OCI-LY1 (cell line): ENCODE results near the gene TNFAIP8.

Experiments used
- H2AFZ ChIP-seq: fragments of 200-600 bp; sonication (generic), shearing (Covaris generic); 2 replicates; pipeline ENCODE4 v1.6.0; 2014; ENCODE audit warnings: antibody characterized with exemption, mild to moderate bottlenecking, low read length
- H3F3A ChIP-seq: fragments of 200-600 bp; sonication (generic), shearing (Covaris generic); 2 replicates; pipeline ENCODE4 v1.6.0; 2014; ENCODE audit warnings: mild to moderate bottlenecking, antibody characterized with exemption, low read length, moderate library complexity; ENCODE audit not compliant: insufficient read depth
- H3K27ac ChIP-seq: fragments of 200-600 bp; sonication (generic); 2 replicates; pipeline ENCODE4 v1.5.1; 2014; ENCODE audit warnings: low read length, mixed run types, mild to moderate bottlenecking, low read depth; ENCODE audit not compliant: poor library complexity, severe bottlenecking
- H3K27me3 ChIP-seq: fragments of 200-600 bp; sonication (generic); 2 replicates; pipeline ENCODE4 v1.6.0; 2014; ENCODE audit warnings: antibody characterized with exemption, mild to moderate bottlenecking, low read length, moderate library complexity; ENCODE audit not compliant: insufficient read depth
- H3K36me3 ChIP-seq: fragments of 200-600 bp; sonication (generic); 2 replicates; pipeline ENCODE4 v1.6.1; 2014; ENCODE audit warnings: mild to moderate bottlenecking, antibody characterized with exemption, low read length, moderate library complexity, mixed read lengths; ENCODE audit not compliant: insufficient read depth
- H3K4me1 ChIP-seq: fragments of 200-600 bp; sonication (generic); 2 replicates; pipeline ENCODE4 v1.5.1; 2014; ENCODE audit warnings: mild to moderate bottlenecking, low read length, moderate library complexity; ENCODE audit not compliant: insufficient read depth, severe bottlenecking
- H3K4me2 ChIP-seq: fragments of 200-600 bp; sonication (generic), shearing (Covaris generic); 2 replicates; pipeline ENCODE4 v1.6.1; 2014; ENCODE audit warnings: low read length
- H3K4me3 ChIP-seq: fragments of 200-600 bp; sonication (generic); 2 replicates; pipeline ENCODE4 v1.5.1; 2014; ENCODE audit warnings: low read length, low read depth, mild to moderate bottlenecking, mixed read lengths; ENCODE audit not compliant: poor library complexity, severe bottlenecking
- H3K79me2 ChIP-seq: fragments of 200-600 bp; shearing (Covaris generic); 2 replicates; pipeline ENCODE4 v1.6.1; 2016; ENCODE audit warnings: mixed run types, low read length, mixed read lengths; ENCODE audit not compliant: insufficient read depth
- H3K9ac ChIP-seq: fragments of 200-600 bp; sonication (generic), shearing (Covaris generic); 2 replicates; pipeline ENCODE4 v1.6.1; 2014; ENCODE audit warnings: mild to moderate bottlenecking, low read length, mixed read lengths
- H3K9me2 ChIP-seq: fragments of 200-600 bp; sonication (generic), shearing (Covaris generic); 2 replicates; pipeline ENCODE4 v1.6.1; 2014; ENCODE audit warnings: low read depth, mild to moderate bottlenecking, low read length, mixed read lengths
- H3K9me3 ChIP-seq: fragments of 200-600 bp; shearing (Covaris generic); 2 replicates; pipeline ENCODE4 v1.6.1; 2014; ENCODE audit warnings: low read length, mixed read lengths
- H4K20me1 ChIP-seq: fragments of 200-600 bp; sonication (generic), shearing (Covaris generic); 2 replicates; pipeline ENCODE4 v1.6.0; 2016; ENCODE audit warnings: mild to moderate bottlenecking, low read length; ENCODE audit not compliant: insufficient read depth
- EZH2 ChIP-seq: fragments of 200-600 bp; sonication (generic), shearing (Covaris generic); IDR thresholded peaks from 2 replicates; pipeline ENCODE4 v1.8.0; 2017; ENCODE audit warnings: borderline replicate concordance, mixed run types, mild to moderate bottlenecking, antibody characterized with exemption, low read length, moderate library complexity, mixed read lengths
- TF ChIP-seq, protein P1 (sequence below): fragments of 200-600 bp; sonication (generic), shearing (Covaris generic); IDR thresholded peaks from 2 replicates; pipeline ENCODE4 v1.5.1; 2017; ENCODE audit warnings: mild to moderate bottlenecking, antibody characterized with exemption, low read length, moderate library complexity, mixed read lengths

Gene TNFAIP8

DNA sequence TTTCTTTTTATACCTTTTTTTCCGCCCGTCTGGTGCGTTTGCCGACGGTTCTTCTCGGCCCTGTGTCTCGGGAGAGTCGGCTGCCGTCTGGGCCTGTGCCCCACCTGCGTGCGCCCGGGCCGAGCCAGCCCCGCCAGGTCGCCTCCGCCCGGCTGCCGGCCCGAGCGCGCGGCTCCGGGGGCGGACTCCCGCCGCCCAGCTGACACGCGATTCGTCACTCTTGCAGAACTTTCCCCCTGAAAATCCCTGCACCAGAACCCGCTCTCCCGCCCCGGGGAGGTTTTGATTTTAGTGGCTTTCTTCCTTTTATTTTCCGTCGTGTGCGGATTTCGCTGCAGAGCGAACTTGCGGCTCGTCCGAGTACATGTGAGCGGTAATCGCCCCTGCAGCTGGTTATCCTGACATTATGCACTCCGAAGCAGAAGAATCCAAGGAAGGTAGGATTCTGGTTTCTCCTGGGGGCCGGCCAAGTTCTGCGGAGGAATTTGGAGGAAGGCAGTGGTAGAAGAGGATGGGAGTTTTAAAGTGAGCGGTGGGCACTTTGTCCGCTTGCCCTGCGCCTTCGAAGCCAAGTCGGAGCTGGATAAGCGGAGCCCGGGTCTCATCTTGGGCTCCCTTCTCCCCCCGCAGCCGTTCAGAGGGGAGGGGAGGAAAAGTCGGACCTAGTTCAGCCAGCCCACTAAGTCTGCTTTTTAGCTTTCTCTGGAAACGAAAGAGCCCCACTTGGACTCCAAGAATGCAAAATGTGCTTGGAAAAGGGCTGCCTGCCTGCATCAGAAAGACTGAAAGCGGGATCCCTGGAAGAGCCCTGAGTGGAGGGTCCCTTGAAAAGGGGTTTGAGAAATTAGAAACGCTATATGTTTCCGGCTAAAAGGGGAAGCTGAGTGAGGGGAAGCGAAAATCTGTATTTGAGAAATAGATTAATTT is at the start of gene TNFAIP8:
TNFAIP8 (plus strand) TSS at position 335 of the 927 bp plus-strand sequence; CDS start at position 407, 72 bp downstream.
- H3K79me2 ChIP-seq: peaks cover 82% of the 10 kb centered on the region
- H3K4me1 ChIP-seq: peaks cover 95% of the 10 kb centered on the region
- H3K4me2 ChIP-seq: peak within 1 kb of the TSS; percentile 90
- no peak within 1 kb of the TSS for H2AFZ ChIP-seq
- 0 out of 2 replicates have a peak, but pooled peaks cover 6% of the 10 kb centered on the region for H3F3A ChIP-seq
- peak within 1 kb of the TSS; percentile 97 for H3K27ac ChIP-seq
- TF ChIP-seq, protein P1, sequence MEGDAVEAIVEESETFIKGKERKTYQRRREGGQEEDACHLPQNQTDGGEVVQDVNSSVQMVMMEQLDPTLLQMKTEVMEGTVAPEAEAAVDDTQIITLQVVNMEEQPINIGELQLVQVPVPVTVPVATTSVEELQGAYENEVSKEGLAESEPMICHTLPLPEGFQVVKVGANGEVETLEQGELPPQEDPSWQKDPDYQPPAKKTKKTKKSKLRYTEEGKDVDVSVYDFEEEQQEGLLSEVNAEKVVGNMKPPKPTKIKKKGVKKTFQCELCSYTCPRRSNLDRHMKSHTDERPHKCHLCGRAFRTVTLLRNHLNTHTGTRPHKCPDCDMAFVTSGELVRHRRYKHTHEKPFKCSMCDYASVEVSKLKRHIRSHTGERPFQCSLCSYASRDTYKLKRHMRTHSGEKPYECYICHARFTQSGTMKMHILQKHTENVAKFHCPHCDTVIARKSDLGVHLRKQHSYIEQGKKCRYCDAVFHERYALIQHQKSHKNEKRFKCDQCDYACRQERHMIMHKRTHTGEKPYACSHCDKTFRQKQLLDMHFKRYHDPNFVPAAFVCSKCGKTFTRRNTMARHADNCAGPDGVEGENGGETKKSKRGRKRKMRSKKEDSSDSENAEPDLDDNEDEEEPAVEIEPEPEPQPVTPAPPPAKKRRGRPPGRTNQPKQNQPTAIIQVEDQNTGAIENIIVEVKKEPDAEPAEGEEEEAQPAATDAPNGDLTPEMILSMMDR: no peak
- no peak for TF ChIP-seq EZH2
- H3K9me3 ChIP-seq: no peaks in the 10 kb centered on the region
- H3K4me3 ChIP-seq: peak within 1 kb of the TSS; percentile 80
- no peaks in the 10 kb centered on the region for H3K27me3 ChIP-seq
- no peaks in the 10 kb centered on the region for H4K20me1 ChIP-seq
- H3K9me2 ChIP-seq: no peaks in the 10 kb centered on the region
- H3K9ac ChIP-seq: peak within 1 kb of the TSS; percentile 87
- peaks cover 3% of the 10 kb centered on the region; the same call in 1 of the 2 replicates for H3K36me3 ChIP-seq

DNA sequence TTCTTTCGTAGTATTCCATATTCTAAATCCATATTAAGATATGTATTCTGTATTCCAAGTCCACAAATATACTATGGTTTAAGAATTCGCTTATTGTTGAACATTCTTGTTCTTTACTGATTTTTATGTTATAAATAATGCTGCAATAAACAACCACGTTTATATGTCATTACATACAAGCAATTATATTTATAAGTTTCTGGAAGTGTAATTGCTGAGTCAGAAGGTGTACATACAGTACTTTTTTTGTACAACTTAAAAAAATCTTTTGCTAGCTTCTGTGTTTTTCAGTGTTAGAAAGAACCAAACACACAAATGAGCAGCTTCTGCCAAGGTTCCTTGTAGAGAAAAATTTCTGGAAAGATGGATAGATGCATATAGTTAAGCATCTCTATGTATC is 48.6 kb upstream of the TNFAIP8 start:
- H3K4me1 ChIP-seq: peaks cover 100% of the 10 kb centered on the region
- peak overlapping the region; percentile 54 for H3K4me2 ChIP-seq
- H3K79me2 ChIP-seq: peaks cover 72% of the 10 kb centered on the region

DNA sequence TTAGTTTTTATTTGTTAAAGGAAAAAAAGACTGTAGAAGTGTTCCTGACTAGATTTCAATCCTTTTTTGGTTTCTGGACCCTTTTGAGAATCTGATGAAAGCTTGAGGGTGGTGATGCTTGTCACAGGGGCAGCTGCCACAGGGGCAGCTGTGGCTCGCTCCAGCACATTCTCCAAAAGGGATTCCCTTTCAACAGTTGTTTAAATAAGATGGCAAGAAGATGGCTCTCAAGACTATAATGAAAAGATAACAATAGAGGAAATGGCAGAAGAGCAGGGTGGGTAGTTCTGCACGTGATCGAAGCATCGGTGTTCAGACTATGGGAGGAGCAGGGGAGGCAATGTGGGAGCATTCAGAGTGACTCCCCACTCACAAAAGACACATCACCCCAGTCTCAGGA is 46.5 kb upstream of the TNFAIP8 start:
- Histone ChIP-seq H3K36me3 (peaks cover 17% of the 10 kb centered on the region), H3K4me3 (peak overlapping the region; percentile 29), H3K4me2 (peak overlapping the region; percentile 54), H4K20me1 (no peaks in the 10 kb centered on the region), H3K9me2 (no peaks in the 10 kb centered on the region), H2AFZ (no peak overlapping the region), H3K27me3 (no peaks in the 10 kb centered on the region), H3K4me1 (peaks cover 100% of the 10 kb centered on the region), H3K9me3 (no peaks in the 10 kb centered on the region), H3K9ac (peak overlapping the region; percentile 43), H3K27ac (peak overlapping the region; percentile 95), H3F3A (peaks cover 18% of the 10 kb centered on the region), H3K79me2 (peaks cover 61% of the 10 kb centered on the region)
- no peak for TF ChIP-seq EZH2
- TF ChIP-seq, protein P1: no peak

More for the DNA sequence above, 48.6 kb upstream of the TNFAIP8 start:
- Histone ChIP-seq H3K36me3 (peaks cover 18% of the 10 kb centered on the region), H3K9me3 (no peaks in the 10 kb centered on the region), H3K27me3 (no peaks in the 10 kb centered on the region), H2AFZ (no peak overlapping the region), H3K27ac (peak overlapping the region; percentile 95), H3K9ac (peak overlapping the region; percentile 20; the same call in 1 of the 2 replicates), H3K4me3 (no peak overlapping the region), H3K9me2 (no peaks in the 10 kb centered on the region), H4K20me1 (no peaks in the 10 kb centered on the region), H3F3A (peaks cover 18% of the 10 kb centered on the region)
- TF ChIP-seq, protein P1: no peak
- no peak for TF ChIP-seq EZH2
